Neural crest cell (in vitro differentiated cells): ENCODE data around the gene ANKRD27. TPM values are rescaled to one million over a fixed set of nuclear protein-coding genes. Genes with fewer than 3 reads are reported as not detected.

Source experiments
- DNase-seq: peaks from one replicate; pipeline ENCODE4 v3.0.0; 2021; ENCODE audit warnings: low read depth, mixed read lengths, low spot score
- H3K27ac Mint-ChIP-seq: one replicate; pipeline ENCODE4 v1.8.0; 2021; ENCODE audit warnings: mild to moderate bottlenecking, mixed read lengths; ENCODE audit not compliant: unreplicated experiment
- H3K27me3 Mint-ChIP-seq: 2 replicates; pipeline ENCODE4 v1.8.0; 2021; ENCODE audit warnings: low read depth, mild to moderate bottlenecking, mixed read lengths
- H3K36me3 Mint-ChIP-seq: 2 replicates; pipeline ENCODE4 v1.8.0; 2021; ENCODE audit warnings: low read depth, mild to moderate bottlenecking, mixed read lengths
- H3K4me1 Mint-ChIP-seq: 2 replicates; pipeline ENCODE4 v1.8.0; 2021; ENCODE audit warnings: mixed read lengths
- H3K4me3 Mint-ChIP-seq: one replicate; pipeline ENCODE4 v1.8.0; 2021; ENCODE audit warnings: mild to moderate bottlenecking, mixed read lengths
- H3K9me3 Mint-ChIP-seq: 2 replicates; pipeline ENCODE4 v1.8.0; 2021; ENCODE audit warnings: mixed read lengths
- long read RNA-seq: library from polyadenylated mRNA; unstranded; transcript quantifications from one replicate; pipeline ENCODE4 v2.0.0, GENCODE V29; 2020
- total RNA-seq: library from RNA; stranded (reverse); gene quantifications from 2 replicates; pipeline ENCODE4 v1.2.1, GENCODE V29; 2021
- TF ChIP-seq, protein P1 (sequence below): fragments of 200-600 bp; sonication (generic); conservative IDR thresholded peaks from 2 replicates; pipeline ENCODE4 v1.5.0; 2021; ENCODE audit warnings: antibody characterized with exemption, mild to moderate bottlenecking

ANKRD27 gene
- total RNA-seq: 24.5 and 25.1 TPM in 2 replicates
- long read RNA-seq, full-length matches to known transcripts: 31 of 70 reads
- long read RNA-seq, partial matches to known transcripts: 15 of 70 reads
- long read RNA-seq, other reads (novel, unspliced or antisense): 24 of 70 reads

DNA sequence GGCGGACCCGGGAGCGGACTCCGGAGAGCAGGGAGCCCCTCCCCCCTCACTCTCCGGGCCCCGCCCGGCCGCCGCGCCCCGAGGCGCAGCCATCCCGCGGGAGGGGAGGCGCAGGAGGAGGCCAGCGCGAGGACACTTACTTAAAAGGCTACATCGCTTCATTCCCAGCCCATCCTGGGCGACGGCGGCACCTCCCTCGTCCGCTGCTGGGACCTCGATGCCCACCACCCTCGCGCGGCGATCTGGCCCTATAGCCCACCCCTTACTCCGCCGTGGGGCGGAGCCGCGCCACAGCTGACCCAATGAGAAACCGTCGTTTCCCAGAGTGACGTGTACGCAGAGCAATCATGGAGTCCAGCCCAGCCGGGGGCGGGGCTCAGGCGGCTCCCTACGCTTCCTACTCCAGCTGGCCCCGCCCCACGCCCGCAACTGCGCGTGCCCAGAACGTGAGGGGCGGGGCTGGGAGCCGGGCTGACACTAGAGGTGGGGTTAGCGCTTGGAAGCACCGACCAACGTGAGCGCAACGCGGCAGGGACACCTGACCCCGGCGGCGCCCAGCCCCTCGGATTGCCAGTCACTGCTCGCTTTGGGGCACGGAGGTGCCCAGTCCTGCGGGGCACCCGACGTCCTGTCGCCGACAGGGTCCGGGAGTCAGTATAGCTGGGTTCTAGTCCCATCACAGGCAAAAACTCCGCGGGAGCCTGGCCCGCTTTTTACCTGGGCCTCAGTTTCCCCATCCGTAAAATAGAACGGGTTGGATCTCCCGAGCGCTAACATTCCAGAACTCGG lies at the start of gene ANKRD27:
TSS of gene ANKRD27 (minus strand) at position 250 of the 789 bp plus-strand sequence. CDS start 16,165 bp downstream, outside the sequence.
- H3K36me3 Mint-ChIP-seq: no peaks in the 10 kb centered on the region
- peak; percentile 97 for DNase-seq
- peaks cover 21% of the 10 kb centered on the region for H3K4me1 Mint-ChIP-seq
- TF ChIP-seq, protein P1, sequence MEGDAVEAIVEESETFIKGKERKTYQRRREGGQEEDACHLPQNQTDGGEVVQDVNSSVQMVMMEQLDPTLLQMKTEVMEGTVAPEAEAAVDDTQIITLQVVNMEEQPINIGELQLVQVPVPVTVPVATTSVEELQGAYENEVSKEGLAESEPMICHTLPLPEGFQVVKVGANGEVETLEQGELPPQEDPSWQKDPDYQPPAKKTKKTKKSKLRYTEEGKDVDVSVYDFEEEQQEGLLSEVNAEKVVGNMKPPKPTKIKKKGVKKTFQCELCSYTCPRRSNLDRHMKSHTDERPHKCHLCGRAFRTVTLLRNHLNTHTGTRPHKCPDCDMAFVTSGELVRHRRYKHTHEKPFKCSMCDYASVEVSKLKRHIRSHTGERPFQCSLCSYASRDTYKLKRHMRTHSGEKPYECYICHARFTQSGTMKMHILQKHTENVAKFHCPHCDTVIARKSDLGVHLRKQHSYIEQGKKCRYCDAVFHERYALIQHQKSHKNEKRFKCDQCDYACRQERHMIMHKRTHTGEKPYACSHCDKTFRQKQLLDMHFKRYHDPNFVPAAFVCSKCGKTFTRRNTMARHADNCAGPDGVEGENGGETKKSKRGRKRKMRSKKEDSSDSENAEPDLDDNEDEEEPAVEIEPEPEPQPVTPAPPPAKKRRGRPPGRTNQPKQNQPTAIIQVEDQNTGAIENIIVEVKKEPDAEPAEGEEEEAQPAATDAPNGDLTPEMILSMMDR: no peak
- H3K4me3 Mint-ChIP-seq: peak within 1 kb of the TSS; percentile 94
- H3K27me3 Mint-ChIP-seq: peaks cover 57% of the 10 kb centered on the region
- no peaks in the 10 kb centered on the region for H3K9me3 Mint-ChIP-seq
- peak within 1 kb of the TSS; percentile 2 for H3K27ac Mint-ChIP-seq

DNA sequence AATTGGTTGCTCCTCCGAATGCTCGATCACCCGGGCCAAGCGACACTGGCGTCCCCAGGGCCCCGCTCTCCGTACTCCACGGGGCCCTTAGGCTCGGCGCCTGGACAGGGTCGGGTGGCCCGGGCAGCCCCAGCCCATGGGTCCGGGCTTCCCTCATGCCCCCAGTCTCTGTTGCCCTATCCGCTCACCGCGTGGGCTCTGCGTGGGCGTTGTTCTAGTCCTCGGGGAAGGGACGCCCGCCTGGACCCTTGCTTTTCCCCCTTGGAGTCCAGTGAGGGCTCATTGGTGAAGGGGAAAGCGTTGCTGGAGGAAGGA lies 45.9 kb upstream of the ANKRD27 start:
- Mint-ChIP-seq H3K27me3 (no peaks in the 10 kb centered on the region), H3K4me1 (no peaks in the 10 kb centered on the region), H3K9me3 (no peaks in the 10 kb centered on the region), H3K4me3 (no peak overlapping the region), H3K36me3 (peaks cover 5% of the 10 kb centered on the region), H3K27ac (peak overlapping the region; percentile 27)
- TF ChIP-seq, protein P1: no peak
- no peak for DNase-seq

DNA sequence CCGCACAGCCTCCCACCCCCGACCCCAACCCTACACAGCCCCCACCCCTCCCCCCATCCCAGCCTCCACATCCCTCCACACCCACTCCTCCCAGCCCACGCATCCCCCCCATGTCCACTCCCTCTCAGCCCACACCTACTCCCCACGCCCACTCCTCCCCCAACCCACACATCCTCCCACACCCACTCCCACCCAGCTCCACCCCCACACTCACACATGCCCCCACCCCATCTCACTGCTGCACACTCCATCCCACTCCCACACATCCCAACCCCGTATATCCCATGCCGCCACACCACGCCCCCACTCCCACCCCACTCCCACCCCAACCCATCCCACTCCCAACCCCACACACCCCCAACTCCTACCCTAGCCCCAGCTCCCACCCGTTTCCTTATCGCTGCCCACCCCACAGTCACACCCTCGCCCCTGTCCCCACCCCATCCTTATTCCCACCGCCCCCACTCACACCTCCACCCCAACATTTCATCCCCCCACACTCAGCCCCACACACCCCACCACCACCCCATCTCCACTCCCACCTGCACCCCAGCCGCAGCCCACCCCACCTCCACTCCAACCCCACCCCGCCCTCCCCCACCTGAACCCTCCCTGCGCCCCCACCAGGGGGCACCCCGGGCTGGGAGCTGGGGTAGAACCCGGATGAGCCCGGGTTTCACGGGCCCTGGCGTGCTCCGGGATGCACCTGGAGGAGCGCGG lies 45.4 kb upstream of the ANKRD27 start:
- TF ChIP-seq, protein P1: no peak
- peaks cover 6% of the 10 kb centered on the region for H3K36me3 Mint-ChIP-seq
- H3K27me3 Mint-ChIP-seq: no peaks in the 10 kb centered on the region
- H3K9me3 Mint-ChIP-seq: no peaks in the 10 kb centered on the region
- DNase-seq: no peak
- no peaks in the 10 kb centered on the region for H3K4me1 Mint-ChIP-seq
- no peak overlapping the region for H3K27ac Mint-ChIP-seq
- no peak overlapping the region for H3K4me3 Mint-ChIP-seq

DNA sequence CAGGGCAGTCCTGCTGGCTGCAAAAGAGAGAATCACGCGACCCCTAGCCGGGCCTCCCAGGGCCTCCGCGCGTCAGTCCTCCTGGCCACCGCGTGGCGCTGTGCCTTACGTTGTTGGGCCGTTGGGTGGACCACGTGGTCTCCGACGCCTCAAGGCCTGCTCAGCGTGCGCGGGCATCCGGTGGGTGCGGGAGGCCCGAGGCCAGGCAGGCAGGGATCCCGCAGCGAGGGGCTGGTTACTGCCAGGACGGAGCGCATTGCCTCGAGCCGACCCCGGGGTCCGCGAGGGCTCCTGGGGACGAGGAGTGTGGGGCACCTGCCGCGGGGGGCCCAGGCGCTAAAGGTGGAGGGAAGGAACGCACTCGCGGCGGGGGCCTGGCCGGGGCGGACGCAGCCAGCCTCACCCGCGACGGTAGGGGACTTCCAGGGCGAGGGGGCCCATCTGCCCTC lies 44.7 kb upstream of the ANKRD27 start, which contains the start of gene TDRD12:
TSS of gene TDRD12 (plus strand) at position 157 of the 449 bp plus-strand sequence. CDS start 306 bp downstream, outside the sequence.
- TF ChIP-seq, protein P1: no peak
- Mint-ChIP-seq H3K36me3 (peaks cover 9% of the 10 kb centered on the region), H3K27me3 (no peaks in the 10 kb centered on the region), H3K4me3 (no peak within 1 kb of the TSS), H3K27ac (no peak within 1 kb of the TSS), H3K4me1 (no peaks in the 10 kb centered on the region), H3K9me3 (no peaks in the 10 kb centered on the region)
- no peak for DNase-seq

DNA sequence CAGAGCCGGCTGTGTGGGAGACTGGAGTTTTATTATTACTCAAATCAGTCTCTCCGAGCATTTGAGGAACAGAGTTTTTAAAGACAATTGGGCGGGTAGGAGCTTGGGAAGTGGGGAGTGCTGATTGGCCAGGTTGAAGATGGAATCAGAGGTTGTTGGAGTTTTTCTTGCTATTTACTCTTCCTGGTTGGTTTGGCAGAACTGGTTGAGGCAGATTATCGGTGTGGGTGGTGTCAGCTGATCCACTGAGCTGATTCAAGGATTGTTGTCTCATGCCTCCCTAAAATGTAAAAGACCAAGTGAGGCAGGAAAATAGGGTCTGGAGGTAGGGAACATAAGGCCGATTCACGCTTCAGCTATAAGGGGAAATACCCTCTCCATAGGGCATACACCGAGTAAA lies 43.3 kb upstream of the ANKRD27 start:
- Mint-ChIP-seq H3K27ac (no peak overlapping the region), H3K4me1 (no peaks in the 10 kb centered on the region), H3K27me3 (no peaks in the 10 kb centered on the region), H3K4me3 (no peak overlapping the region), H3K36me3 (peaks cover 9% of the 10 kb centered on the region), H3K9me3 (no peaks in the 10 kb centered on the region)
- TF ChIP-seq, protein P1: no peak
- DNase-seq: no peak
